GM12878 (cell line): ENCODE results near the gene ALDOB. TPM values are rescaled to one million over a fixed set of nuclear protein-coding genes. Genes with fewer than 3 reads are reported as not detected.

Experiments
- ATAC-seq: fragments of 200-7000 bp; cut with Tn5 transposase; 3 replicates; pipeline ENCODE4 v1.9.1; 2020; ENCODE audit warnings: mild to moderate bottlenecking, moderate library complexity
- BruUV-seq: library from RNA; stranded (reverse); fragments of 400-500 nt; replicated peaks from 2 replicates; lab custom pipeline; 2021; lab: Mats Ljungman, UMichigan
- CTCF ChIA-PET: fragments of 300-600 bp; sonication (Branson Sonifier 250); formaldehyde crosslinking; extraction: SDS; loops from one replicate; lab custom pipeline; 2021; ENCODE audit warnings: inconsistent platforms; lab: Yijun Ruan, JAX
- POLR2A ChIA-PET: fragments of 350-600 bp; formaldehyde crosslinking; extraction: SDS; loops from one replicate; lab custom pipeline; 2021; ENCODE audit warnings: inconsistent platforms; lab: Charles Lee
- RAD21 ChIA-PET: fragments of 300-600 bp; sonication (Branson Sonifier 250); formaldehyde crosslinking; loops from one replicate; lab custom pipeline; 2023; ENCODE audit warnings: antibody characterized with exemption; ENCODE audit not compliant: unreplicated experiment; lab: Charles Lee
- SMC1A ChIA-PET: fragments of 300-600 bp; sonication (Branson Sonifier 250); formaldehyde crosslinking; loops from one replicate; lab custom pipeline; 2023; ENCODE audit not compliant: unreplicated experiment, uncharacterized antibody; lab: Charles Lee
- DNase-seq: peaks from one replicate; pipeline ENCODE4 v3.0.0-alpha.2; 2011; ENCODE audit warnings: low read depth, low spot score
- FAIRE-seq: peaks from 3 replicates; lab custom pipeline; 2011; peaks lifted over from hg19 to GRCh38; lab: Jason Lieb, UNC
- H2AFZ ChIP-seq: 2 replicates; pipeline ENCODE4 v1.6.0; 2011; ENCODE audit warnings: low read depth, low read length, control low read depth; ENCODE audit not compliant: control insufficient read depth
- H3K27ac ChIP-seq: 2 replicates; pipeline ENCODE4 v1.5.1; 2011; ENCODE audit warnings: control low read depth; ENCODE audit not compliant: control insufficient read depth, insufficient read depth
- H3K27me3 ChIP-seq, 2 experiments: replicated peaks in 1 of 2; 2 replicates each; pipeline versions ENCODE4 v1.6.0 to v1.6.1; 2011; ENCODE audit warnings: low read length in 1 of 2; ENCODE audit not compliant: control insufficient read depth in 2 of 2, insufficient read depth in 2 of 2
- H3K36me3 ChIP-seq, 2 experiments: 2 replicates each; pipeline ENCODE4 v1.5.1; 2011; ENCODE audit warnings: low read length in 1 of 2; ENCODE audit not compliant: control insufficient read depth in 2 of 2, insufficient read depth in 2 of 2
- H3K4me1 ChIP-seq: 2 replicates; pipeline ENCODE4 v1.6.1; 2011; ENCODE audit warnings: mild to moderate bottlenecking, low read length, moderate library complexity, mixed read lengths; ENCODE audit not compliant: control insufficient read depth, insufficient read depth
- H3K4me2 ChIP-seq: 2 replicates; pipeline ENCODE4 v1.6.0; 2011; ENCODE audit warnings: control low read depth; ENCODE audit not compliant: control insufficient read depth, insufficient read depth
- H3K4me3 ChIP-seq: fragments of 200-600 bp; sonication (generic); 2 replicates; pipeline ENCODE4 v1.5.1; 2016
- H3K79me2 ChIP-seq: 2 replicates; pipeline ENCODE4 v1.6.0; 2011; ENCODE audit warnings: low read length; ENCODE audit not compliant: control insufficient read depth, insufficient read depth
- H3K9ac ChIP-seq: 2 replicates; pipeline ENCODE4 v1.8.0; 2011; ENCODE audit warnings: low read length, control low read depth, mixed read lengths; ENCODE audit not compliant: control insufficient read depth, insufficient read depth
- H3K9me3 ChIP-seq: replicated peaks from 3 replicates; pipeline ENCODE4 v1.5.1; 2011; ENCODE audit warnings: mild to moderate bottlenecking, low read length; ENCODE audit not compliant: control insufficient read depth, insufficient read depth
- H4K20me1 ChIP-seq: 2 replicates; pipeline ENCODE4 v1.6.0; 2011; ENCODE audit not compliant: control insufficient read depth, insufficient read depth
- CREB1 ChIP-seq: IDR thresholded peaks from 2 replicates; pipeline ENCODE4 v1.6.1; 2012; ENCODE audit warnings: low read depth, mild to moderate bottlenecking, inconsistent platforms
- EED ChIP-seq: sonication (generic); IDR thresholded peaks from 2 replicates; pipeline ENCODE4 v1.6.1; 2016; ENCODE audit warnings: antibody characterized with exemption, low read depth
- EZH2 ChIP-seq: IDR thresholded peaks from 2 replicates; pipeline ENCODE4 v1.6.1; 2012; ENCODE audit warnings: low read depth, mild to moderate bottlenecking, control low read depth, inconsistent platforms, low read length, borderline replicate concordance; ENCODE audit not compliant: control insufficient read depth
- KDM1A ChIP-seq: fragments of 200-600 bp; sonication (generic); IDR thresholded peaks from 2 replicates; pipeline ENCODE4 v1.6.1; 2016; ENCODE audit warnings: borderline replicate concordance
- LARP7 ChIP-seq: fragments of 450-650 bp; IDR thresholded peaks from 2 replicates; pipeline ENCODE4 v1.6.1; 2017; ENCODE audit warnings: mild to moderate bottlenecking
- MLLT1 ChIP-seq: fragments of 450-650 bp; IDR thresholded peaks from 2 replicates; pipeline ENCODE4 v1.6.1; 2016; ENCODE audit warnings: mild to moderate bottlenecking
- PAX5 ChIP-seq: IDR thresholded peaks from 2 replicates; pipeline ENCODE4 v1.6.1; 2011; ENCODE audit warnings: low read depth, low read length, borderline replicate concordance
- RUNX3 ChIP-seq: IDR thresholded peaks from 2 replicates; pipeline ENCODE4 v1.6.1; 2012; ENCODE audit warnings: low read length, inconsistent platforms
- SMC3 ChIP-seq: IDR thresholded peaks from 2 replicates; pipeline ENCODE4 v1.6.1; 2011; ENCODE audit warnings: low read length, improper control_type of control experiment, borderline replicate concordance
- WRNIP1 ChIP-seq: IDR thresholded peaks from 2 replicates; pipeline ENCODE4 v1.6.1; 2011; ENCODE audit warnings: low read depth, low read length, improper control_type of control experiment, borderline replicate concordance
- ZBTB33 ChIP-seq: fragments of 450-650 bp; IDR thresholded peaks from 2 replicates; pipeline ENCODE4 v1.6.1; 2017; ENCODE audit warnings: mild to moderate bottlenecking
- ZBTB40 ChIP-seq: fragments of 450-650 bp; IDR thresholded peaks from 2 replicates; pipeline ENCODE4 v1.6.1; 2016; ENCODE audit warnings: mild to moderate bottlenecking, moderate library complexity, borderline replicate concordance
- WGBS: methylation state at CpG from one replicate; pipeline ENCODE4 v1.1.6; 2016; ENCODE audit warnings: low lambda C conversion rate; ENCODE audit not compliant: insufficient replicate concordance, insufficient coverage; ENCODE audit errors: missing lambda C conversion rate; 5-methylcytosine and 5-hydroxymethylcytosine counted together
- in situ Hi-C: fragments of 300-500 bp; cut with MboI; formaldehyde crosslinking; loops from 9 replicates; pipeline ENCODE4 v1.14.3; 2018; ENCODE audit warnings: mixed read lengths
- intact Hi-C: fragments of 100-400 bp; cut with micrococcal nuclease; formaldehyde crosslinking; loops from one replicate; pipeline ENCODE4 v1.14.2; 2022; ENCODE audit not compliant: unreplicated experiment
- polyA plus RNA-seq, 11 experiments: library from polyadenylated mRNA; depleted of rRNA in 4 of 11; unstranded in 6 of 11; stranded (reverse) in 5 of 11; fragments of >200 nt; fragmentation: Nextera tagmentation in 4 of 11; fragmentation: Illumina TruSeq in 1 of 11; extraction: Ambion mirVana in 4 of 11; extraction: Trizol in 1 of 11; gene quantifications; 1 replicate in 1 of 11; 2 replicates in 10 of 11; pipeline versions ENCODE4 v1.2.1 to v1.2.3, GENCODE V29; 2011 to 2016; ENCODE audit warnings: inconsistent platforms in 2 of 11, missing spikeins in 2 of 11, low read depth in 1 of 11
- total RNA-seq, 4 experiments: library from RNA; depleted of rRNA in 3 of 4; stranded (reverse); fragments of >200 nt in 3 of 4; fragmentation: Illumina TruSeq in 1 of 4; extraction: Trizol in 1 of 4; gene quantifications; 2 replicates each; pipeline versions ENCODE4 v1.2.1 to v1.2.3, GENCODE V29; 2013 to 2021

The ALDOB gene
- total and polyA plus RNA-seq, 10 of the 15 experiments (the other 5 are each of a cell fraction or from before 2014, with no cell fraction given), result 0.03 to 0.82 (median 0.04) TPM; not detected in 7

- TF ChIP-seq MLLT1, result no peak
These were observed 15.9 kb upstream of the ALDOB start (continued) for GRCh38 chr9:101451498-101451897.

GRCh38 chr9:101450931-101451330 is 15.4 kb upstream of the ALDOB start:
- H3K4me1 ChIP-seq, result no peaks in the 10 kb centered on the region
- no TSS peak for BruUV-seq
- CTCF ChIA-PET, result interaction anchor here (1.1 kb wide), 1 partner anchor 8 kb away, joined by 4 read pairs; no protein-coding TSS in a partner anchor
- RAD21 ChIA-PET, result no interaction called here
- in situ Hi-C loops (no loop called here), intact Hi-C loops (no loop called here)
- DNase-seq, result no peak
- no peak overlapping the region for H3K27ac ChIP-seq
- H3K9ac ChIP-seq, result no peak overlapping the region
- SMC1A ChIA-PET, result interaction anchor here (0.6 to 1.4 kb wide), 2 partner anchors 48 to 79 kb away, joined by 3 read pairs; no protein-coding TSS in a partner anchor
- FAIRE-seq, result no peak
- H3K4me2 ChIP-seq, result no peak overlapping the region
- H3K27me3 ChIP-seq, result peaks cover 0 to 3% of the 10 kb centered on the region in 2 experiments; a peak in 2 of 4 replicates
- no peak overlapping the region for H3K4me3 ChIP-seq
- H3K36me3 ChIP-seq, result no peaks in the 10 kb centered on the region
- H3K79me2 ChIP-seq, result no peaks in the 10 kb centered on the region
- WGBS, result 11% methylated on average over 4 of the region's 4 CpGs
- no peak for ATAC-seq
- TF ChIP-seq PAX5 (no peak), LARP7 (no peak), WRNIP1 (no peak), KDM1A (no peak), EZH2 (no peak), RUNX3 (no peak), SMC3 (no peak), ZBTB40 (no peak), MLLT1 (no peak), EED (no peak), ZBTB33 (no peak), CREB1 (no peak)
- H3K9me3 ChIP-seq, result no peaks in the 10 kb centered on the region; the same call in 2 of the 3 replicates
- POLR2A ChIA-PET, result no interaction called here
- no peak overlapping the region for H2AFZ ChIP-seq
- H4K20me1 ChIP-seq, result no peaks in the 10 kb centered on the region
